GM12872 (cell line): ENCODE measurements around the gene GATAD2A.

ENCODE experiments used
- TF ChIP-seq, protein P1 (sequence below): IDR thresholded peaks from 3 replicates; pipeline ENCODE4 v1.5.1; 2011; ENCODE audit warnings: low read depth, mild to moderate bottlenecking, low read length, moderate library complexity; ENCODE audit not compliant: insufficient read depth

Gene GATAD2A

DNA sequence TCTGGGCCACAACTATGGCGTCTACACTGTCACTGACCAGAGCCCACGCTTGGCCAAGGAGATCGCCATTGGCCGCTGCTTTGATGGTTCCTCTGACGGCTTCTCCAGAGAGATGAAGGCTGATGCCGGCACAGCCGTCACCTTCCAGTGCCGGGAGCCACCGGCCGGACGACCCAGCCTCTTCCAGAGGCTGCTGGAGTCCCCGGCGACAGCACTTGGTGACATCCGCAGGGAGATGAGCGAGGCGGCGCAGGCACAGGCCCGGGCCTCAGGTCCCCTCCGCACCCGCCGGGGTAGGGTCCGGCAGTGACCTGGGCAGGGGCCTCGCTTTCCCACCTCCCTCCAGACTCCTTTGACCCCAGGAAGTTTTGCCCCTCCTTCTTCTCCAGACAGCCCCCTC, 140.2 kb downstream of the GATAD2A start:
- TF ChIP-seq, protein P1, sequence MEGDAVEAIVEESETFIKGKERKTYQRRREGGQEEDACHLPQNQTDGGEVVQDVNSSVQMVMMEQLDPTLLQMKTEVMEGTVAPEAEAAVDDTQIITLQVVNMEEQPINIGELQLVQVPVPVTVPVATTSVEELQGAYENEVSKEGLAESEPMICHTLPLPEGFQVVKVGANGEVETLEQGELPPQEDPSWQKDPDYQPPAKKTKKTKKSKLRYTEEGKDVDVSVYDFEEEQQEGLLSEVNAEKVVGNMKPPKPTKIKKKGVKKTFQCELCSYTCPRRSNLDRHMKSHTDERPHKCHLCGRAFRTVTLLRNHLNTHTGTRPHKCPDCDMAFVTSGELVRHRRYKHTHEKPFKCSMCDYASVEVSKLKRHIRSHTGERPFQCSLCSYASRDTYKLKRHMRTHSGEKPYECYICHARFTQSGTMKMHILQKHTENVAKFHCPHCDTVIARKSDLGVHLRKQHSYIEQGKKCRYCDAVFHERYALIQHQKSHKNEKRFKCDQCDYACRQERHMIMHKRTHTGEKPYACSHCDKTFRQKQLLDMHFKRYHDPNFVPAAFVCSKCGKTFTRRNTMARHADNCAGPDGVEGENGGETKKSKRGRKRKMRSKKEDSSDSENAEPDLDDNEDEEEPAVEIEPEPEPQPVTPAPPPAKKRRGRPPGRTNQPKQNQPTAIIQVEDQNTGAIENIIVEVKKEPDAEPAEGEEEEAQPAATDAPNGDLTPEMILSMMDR = no peak

DNA sequence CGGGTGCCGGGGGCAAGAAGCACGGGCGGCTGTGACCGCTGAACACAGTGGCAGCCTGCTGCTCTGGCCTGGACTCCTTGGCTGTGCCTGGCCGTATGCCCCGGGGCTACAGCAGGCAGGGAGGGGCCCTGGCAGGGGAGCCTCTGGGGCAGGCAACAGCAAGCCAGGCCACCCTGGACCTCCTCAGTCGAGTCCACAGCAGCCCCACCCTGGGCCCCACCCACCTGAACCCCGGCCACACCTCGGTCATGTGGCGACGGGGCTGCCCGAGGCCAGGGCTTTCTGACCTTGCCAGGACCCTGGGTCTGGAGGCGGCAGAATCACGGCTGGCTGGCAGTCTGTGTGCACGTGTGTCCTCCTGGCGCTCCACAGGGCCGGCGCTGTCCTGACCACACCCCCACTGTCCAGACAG, 141.3 kb downstream of the GATAD2A start:
- TF ChIP-seq, protein P1 = no peak

DNA sequence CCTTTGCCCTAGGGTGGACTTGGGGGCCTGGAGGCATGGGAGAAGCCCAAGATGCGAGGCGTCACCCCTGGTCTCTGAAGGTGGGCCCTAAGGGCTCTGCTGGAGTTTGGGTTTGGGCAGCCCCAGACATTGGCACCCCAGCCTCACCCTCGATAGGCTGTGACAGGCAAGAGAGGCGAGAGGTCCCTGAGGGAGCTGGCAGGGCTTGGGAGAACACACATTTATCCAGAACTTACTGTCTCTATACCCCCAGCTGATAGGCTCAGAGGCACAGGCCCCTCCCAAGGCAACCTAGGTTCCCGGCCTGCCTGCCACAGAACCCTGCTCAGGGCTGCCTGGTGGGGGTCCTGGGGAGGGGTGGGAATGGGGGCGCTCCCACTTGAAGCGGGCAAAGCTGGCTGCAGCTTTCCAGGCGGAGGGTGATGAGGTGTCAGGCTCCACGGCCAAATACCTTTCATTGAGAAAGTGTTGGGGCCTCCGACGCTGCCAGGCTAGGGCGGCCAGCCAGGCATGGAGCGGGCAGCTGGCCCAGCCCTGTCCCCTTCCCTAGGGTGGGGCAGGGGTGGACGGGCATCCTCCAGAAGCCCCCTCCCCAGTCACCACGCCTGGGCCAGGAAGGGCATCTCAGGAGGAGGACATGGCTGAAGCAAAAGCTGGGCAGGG, 142.3 kb downstream of the GATAD2A start:
- TF ChIP-seq, protein P1 = no peak

DNA sequence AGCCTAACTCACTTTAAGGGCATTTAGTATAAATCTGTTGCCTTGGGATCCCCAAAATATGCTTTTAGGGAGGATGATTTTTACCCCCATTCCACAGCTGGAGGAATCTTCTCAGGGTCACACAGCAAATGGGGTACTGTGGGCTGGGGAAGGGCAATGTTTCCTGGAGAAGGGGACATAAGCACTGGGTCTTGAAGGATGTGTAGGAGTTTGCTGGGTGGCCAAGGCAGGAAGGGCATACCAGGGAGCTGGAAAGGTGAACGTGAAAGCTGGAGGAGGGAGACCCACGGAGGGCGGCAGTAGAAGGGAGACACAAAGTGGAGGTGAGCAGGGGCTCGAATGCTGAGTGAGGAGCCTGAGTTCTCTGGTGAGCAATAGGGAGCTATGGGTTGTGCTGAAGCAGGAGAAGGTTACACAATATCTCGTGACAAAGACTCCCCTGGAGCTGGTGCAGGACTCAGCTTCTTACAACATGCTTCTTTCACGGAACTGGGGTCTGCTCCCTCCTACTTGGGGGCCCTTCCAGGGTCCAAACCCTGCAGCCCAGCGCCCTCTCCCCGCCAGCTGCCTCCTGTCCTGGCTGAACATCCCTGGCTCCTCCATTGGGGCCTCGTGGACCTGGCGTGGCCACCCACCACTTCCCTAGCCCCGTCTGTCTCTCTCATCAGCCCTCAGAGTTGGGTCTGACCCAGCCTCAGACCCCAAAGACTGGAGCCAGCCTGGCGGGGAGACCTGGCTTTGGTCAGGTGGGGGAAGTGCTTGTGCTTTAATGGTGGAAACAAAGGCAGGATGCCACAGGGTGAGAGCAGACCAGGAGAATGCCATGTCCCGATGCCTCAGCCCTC, 143.7 kb downstream of the GATAD2A start:
- TF ChIP-seq, protein P1 = no peak

DNA sequence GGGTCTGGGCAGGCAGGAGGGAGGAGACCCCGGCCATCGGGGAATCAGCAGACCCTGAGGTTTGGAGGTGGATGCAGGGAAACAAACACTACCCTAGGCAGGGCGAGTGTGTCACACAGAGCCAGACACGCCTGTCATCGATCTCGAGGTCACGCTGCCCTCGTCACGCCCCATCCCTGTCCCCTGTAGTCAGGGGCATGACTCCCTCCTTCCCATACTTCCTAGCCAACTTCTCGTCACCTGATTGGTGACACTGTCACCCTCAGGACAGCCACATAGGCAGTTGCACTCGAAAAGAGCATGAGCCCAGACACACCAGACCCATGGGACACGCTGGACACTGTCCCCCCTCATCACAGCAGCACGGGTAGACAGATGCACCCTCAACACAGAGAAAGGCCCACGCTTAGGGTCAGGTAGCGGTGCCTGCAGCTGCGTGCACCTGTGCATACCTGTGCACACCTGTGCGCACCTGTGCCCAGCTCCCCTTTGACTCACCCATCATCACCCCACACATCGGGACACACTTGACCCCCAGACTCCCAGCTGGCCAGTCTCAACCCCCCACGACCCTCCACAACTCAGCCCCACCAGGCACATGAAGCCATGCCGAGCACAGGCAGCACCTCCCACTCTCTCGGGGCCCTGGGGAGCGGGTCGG, 144.5 kb downstream of the GATAD2A start:
- TF ChIP-seq, protein P1 = no peak

DNA sequence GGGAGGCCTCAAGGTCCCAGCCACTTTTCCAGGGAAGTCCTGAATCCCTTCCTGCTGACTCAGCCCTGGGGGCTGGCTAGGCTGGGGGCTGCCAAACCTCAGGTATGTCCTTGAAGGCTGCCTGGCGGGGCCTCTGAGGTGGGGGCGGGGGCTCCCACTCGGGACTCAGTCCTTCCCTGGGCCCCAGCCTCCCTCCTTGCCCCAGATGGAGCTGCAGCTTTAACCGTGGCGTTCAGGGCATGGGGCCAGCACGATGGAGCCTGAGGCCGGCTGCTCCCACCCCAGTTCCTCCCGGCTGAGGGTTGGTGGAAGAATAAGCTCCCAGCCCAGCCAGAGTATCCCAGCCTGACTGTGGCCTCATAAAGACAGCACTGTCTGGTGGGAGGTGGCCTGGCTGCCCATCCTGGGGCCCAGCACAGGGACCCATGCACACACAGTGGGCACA, 145.0 kb downstream of the GATAD2A start:
- TF ChIP-seq, protein P1 = no peak
